Measurements from ENCODE around the gene TRAF3IP1. TPM values are rescaled to one million over a fixed set of nuclear protein-coding genes. Genes with fewer than 3 reads are reported as not detected.

The TRAF3IP1 gene
- total and polyA plus RNA-seq, 2 of the 13 experiments (the other 11 are each of a cell fraction or from before 2014, with no cell fraction given): 4.1 to 12.9 TPM

DNA sequence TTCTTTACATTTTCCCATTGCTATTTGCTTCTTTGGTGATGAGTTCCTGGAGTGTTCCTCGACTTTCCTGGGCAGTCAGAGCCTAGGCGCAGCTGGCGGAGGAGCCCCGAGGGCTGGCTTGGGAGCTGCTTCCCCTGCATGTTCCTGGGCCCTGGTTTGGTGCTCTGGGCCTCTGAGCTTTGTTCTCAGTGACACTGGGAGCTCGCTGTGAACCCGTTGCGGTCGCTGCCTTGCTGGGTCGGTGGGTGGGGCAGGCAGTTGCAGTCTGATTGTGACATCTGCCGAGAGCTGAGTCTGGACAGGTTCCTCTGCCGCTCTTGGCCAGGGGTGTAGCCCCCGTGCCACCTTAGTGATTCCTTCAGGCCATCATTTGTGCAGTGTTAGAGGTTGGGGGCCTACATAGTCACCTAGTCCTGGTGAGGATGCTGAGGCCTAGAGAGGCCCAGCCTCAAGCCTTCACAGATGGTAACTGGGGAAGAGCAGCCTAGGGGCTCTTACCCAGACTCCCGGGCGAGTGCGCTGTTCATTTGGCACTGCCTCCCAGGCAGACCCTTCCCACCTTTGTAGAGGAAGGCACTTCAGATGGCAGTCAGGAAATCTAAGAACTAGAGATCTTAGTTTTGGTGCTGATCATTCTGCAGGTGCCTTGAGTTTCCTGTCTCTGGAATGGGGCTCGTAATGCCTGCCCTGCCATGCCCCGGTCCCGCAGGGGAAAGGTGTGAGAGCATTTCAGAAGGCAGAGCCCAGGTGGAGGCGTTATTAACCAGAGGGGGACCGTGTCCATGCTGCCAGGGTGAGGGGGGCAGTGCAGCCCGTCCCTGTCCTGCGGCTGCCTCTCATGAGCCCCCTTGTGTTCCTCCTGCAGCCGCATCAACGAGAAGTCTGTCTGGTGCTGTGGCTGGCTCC is 114.8 kb downstream of the TRAF3IP1 start (continued):
- no peak for TF ChIP-seq CBX5 (CRISPR knock-in tag; IDR thresholded peaks at IDR 0.05; ENCODE audit: borderline replicate concordance)
- TF ChIP-seq TBX2 (CRISPR knock-in tag; IDR thresholded peaks at IDR 0.05; ENCODE audit: borderline replicate concordance): no peak; the same call in 1 of the 2 replicates
- TF ChIP-seq, protein P1, sequence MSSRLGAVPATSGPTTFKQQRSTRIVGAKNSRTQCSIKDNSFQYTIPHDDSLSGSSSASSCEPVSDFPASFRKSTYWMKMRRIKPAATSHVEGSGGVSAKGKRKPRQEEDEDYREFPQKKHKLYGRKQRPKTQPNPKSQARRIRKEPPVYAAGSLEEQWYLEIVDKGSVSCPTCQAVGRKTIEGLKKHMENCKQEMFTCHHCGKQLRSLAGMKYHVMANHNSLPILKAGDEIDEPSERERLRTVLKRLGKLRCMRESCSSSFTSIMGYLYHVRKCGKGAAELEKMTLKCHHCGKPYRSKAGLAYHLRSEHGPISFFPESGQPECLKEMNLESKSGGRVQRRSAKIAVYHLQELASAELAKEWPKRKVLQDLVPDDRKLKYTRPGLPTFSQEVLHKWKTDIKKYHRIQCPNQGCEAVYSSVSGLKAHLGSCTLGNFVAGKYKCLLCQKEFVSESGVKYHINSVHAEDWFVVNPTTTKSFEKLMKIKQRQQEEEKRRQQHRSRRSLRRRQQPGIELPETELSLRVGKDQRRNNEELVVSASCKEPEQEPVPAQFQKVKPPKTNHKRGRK (CRISPR knock-in tag; IDR thresholded peaks at IDR 0.05): no peak
- TF ChIP-seq GABPA (IDR thresholded peaks at IDR 0.05; ENCODE audit: low read depth, low read length): no peak
- no peak for TF ChIP-seq GABPA (CRISPR knock-in tag; IDR thresholded peaks at IDR 0.05; ENCODE audit: low read depth)
- TF ChIP-seq SNAPC2 (CRISPR knock-in tag; IDR thresholded peaks at IDR 0.05): 0 out of 2 replicates have a peak, but pooled peaks have one; percentile 26
- TF ChIP-seq REPIN1 (CRISPR knock-in tag; IDR thresholded peaks at IDR 0.05; ENCODE audit: borderline replicate concordance, low read depth): no peak
- peak; percentile 81; the same call in 1 of the 2 replicates for TF ChIP-seq MEIS2 (CRISPR knock-in tag; IDR thresholded peaks at IDR 0.05)
- TF ChIP-seq, protein P2, sequence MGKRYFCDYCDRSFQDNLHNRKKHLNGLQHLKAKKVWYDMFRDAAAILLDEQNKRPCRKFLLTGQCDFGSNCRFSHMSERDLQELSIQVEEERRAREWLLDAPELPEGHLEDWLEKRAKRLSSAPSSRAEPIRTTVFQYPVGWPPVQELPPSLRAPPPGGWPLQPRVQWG (CRISPR knock-in tag; IDR thresholded peaks at IDR 0.05; ENCODE audit: borderline replicate concordance, low read depth): no peak
- no peak for TF ChIP-seq ZNF713 (CRISPR knock-in tag; IDR thresholded peaks at IDR 0.05)
- no peak for TF ChIP-seq JUND (CRISPR knock-in tag; IDR thresholded peaks at IDR 0.05)
- TF ChIP-seq MTA3 (CRISPR knock-in tag; IDR thresholded peaks at IDR 0.05): no peak
- TF ChIP-seq, protein P3, sequence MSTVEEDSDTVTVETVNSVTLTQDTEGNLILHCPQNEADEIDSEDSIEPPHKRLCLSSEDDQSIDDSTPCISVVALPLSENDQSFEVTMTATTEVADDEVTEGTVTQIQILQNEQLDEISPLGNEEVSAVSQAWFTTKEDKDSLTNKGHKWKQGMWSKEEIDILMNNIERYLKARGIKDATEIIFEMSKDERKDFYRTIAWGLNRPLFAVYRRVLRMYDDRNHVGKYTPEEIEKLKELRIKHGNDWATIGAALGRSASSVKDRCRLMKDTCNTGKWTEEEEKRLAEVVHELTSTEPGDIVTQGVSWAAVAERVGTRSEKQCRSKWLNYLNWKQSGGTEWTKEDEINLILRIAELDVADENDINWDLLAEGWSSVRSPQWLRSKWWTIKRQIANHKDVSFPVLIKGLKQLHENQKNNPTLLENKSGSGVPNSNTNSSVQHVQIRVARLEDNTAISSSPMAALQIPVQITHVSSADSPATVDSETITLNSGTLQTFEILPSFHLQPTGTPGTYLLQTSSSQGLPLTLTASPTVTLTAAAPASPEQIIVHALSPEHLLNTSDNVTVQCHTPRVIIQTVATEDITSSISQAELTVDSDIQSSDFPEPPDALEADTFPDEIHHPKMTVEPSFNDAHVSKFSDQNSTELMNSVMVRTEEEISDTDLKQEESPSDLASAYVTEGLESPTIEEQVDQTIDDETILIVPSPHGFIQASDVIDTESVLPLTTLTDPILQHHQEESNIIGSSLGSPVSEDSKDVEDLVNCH (CRISPR knock-in tag; IDR thresholded peaks at IDR 0.05): no peak
- TF ChIP-seq, protein P4, sequence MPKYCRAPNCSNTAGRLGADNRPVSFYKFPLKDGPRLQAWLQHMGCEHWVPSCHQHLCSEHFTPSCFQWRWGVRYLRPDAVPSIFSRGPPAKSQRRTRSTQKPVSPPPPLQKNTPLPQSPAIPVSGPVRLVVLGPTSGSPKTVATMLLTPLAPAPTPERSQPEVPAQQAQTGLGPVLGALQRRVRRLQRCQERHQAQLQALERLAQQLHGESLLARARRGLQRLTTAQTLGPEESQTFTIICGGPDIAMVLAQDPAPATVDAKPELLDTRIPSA (CRISPR knock-in tag; IDR thresholded peaks at IDR 0.05; ENCODE audit: borderline replicate concordance): no peak
- TF ChIP-seq SMAD3 (CRISPR knock-in tag; IDR thresholded peaks at IDR 0.05): no peak
- no peak for TF ChIP-seq PHF20 (CRISPR knock-in tag; IDR thresholded peaks at IDR 0.05)
- TF ChIP-seq, protein P5, sequence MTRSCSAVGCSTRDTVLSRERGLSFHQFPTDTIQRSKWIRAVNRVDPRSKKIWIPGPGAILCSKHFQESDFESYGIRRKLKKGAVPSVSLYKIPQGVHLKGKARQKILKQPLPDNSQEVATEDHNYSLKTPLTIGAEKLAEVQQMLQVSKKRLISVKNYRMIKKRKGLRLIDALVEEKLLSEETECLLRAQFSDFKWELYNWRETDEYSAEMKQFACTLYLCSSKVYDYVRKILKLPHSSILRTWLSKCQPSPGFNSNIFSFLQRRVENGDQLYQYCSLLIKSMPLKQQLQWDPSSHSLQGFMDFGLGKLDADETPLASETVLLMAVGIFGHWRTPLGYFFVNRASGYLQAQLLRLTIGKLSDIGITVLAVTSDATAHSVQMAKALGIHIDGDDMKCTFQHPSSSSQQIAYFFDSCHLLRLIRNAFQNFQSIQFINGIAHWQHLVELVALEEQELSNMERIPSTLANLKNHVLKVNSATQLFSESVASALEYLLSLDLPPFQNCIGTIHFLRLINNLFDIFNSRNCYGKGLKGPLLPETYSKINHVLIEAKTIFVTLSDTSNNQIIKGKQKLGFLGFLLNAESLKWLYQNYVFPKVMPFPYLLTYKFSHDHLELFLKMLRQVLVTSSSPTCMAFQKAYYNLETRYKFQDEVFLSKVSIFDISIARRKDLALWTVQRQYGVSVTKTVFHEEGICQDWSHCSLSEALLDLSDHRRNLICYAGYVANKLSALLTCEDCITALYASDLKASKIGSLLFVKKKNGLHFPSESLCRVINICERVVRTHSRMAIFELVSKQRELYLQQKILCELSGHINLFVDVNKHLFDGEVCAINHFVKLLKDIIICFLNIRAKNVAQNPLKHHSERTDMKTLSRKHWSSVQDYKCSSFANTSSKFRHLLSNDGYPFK (CRISPR knock-in tag; IDR thresholded peaks at IDR 0.05; ENCODE audit: borderline replicate concordance): no peak
- TF ChIP-seq NFE2L1 (CRISPR knock-in tag; IDR thresholded peaks at IDR 0.05; ENCODE audit: borderline replicate concordance): no peak
- TF ChIP-seq TBX3 (IDR thresholded peaks at IDR 0.05; ENCODE audit: borderline replicate concordance): no peak
- TF ChIP-seq ZSCAN12 (CRISPR knock-in tag; IDR thresholded peaks at IDR 0.05): no peak
